Measurements from ENCODE around the gene CYP2C19.
"Not testable (repeated sequence)": the region's sequence is repeated elsewhere in the genome, so short reads cannot be mapped to it uniquely, and the experiment has no call there.

CYP2C19 gene

GRCh38 chr10:94889123-94889522 is 126.6 kb downstream of the CYP2C19 start:
- DNase-seq, result no peak

GRCh38 chr10:94890264-94891022 is 128.0 kb downstream of the CYP2C19 start:
- no peak for DNase-seq

- DNase-seq, result not testable (repeated sequence)
Observed at GRCh38 chr10:94898414-94898813, 135.9 kb downstream of the CYP2C19 start.

- DNase-seq, result no peak
Observed at GRCh38 chr10:94902080-94902479, 139.6 kb downstream of the CYP2C19 start.

GRCh38 chr10:94902570-94902969 is 140.1 kb downstream of the CYP2C19 start:
- DNase-seq, result no peak

Data from right forelimb (tissue), 1 donor.